Subcutaneous adipose tissue (tissue), 4 donors: ENCODE results near the gene DUS2. TPM values are rescaled to one million over a fixed set of nuclear protein-coding genes. Genes with fewer than 3 reads are reported as not detected.

Source experiments
- total RNA-seq, 4 donors: library from RNA; depleted of rRNA; stranded (reverse); fragments of >200 nt; gene quantifications; one replicate each; pipeline ENCODE4 v1.1.0, GENCODE V29; 2016
- TF ChIP-seq, protein P1 (sequence below): fragments of 450-650 bp; IDR thresholded peaks from one replicate; pipeline ENCODE4 v1.5.1; 2016; ENCODE audit warnings: low read depth, mild to moderate bottlenecking, control low read depth, antibody characterized with exemption, moderate library complexity

The DUS2 gene
- total RNA-seq, 4 donors from 2014 or later: 6.4 to 19.8 (median 9.8) TPM

DNA sequence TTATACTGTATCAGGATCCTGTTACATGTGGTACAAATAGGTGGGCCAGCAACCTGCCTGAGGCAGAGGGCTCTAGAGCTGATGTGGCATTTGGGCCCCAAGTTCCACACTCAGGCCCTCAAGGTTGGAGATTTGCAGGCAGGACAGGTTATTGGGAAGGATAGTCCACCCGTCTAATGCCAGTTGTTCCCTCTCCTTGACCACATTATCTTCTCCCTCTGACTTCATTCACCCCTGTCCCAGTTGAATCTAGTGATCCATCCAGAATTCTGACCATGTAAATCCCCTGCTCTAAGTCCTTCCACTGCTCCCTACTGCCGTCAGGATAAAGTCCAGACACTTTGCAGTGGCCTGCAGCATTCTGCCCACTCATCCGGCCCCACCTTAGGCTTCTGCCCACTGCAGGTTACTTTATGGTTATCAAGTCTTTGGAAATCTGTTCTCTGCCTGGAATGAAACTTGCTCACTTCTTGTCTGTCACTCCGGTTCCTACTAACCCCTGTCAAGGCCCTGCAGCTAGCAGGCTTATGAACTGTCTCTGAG, 60.2 kb downstream of the DUS2 start:
- TF ChIP-seq, protein P1, sequence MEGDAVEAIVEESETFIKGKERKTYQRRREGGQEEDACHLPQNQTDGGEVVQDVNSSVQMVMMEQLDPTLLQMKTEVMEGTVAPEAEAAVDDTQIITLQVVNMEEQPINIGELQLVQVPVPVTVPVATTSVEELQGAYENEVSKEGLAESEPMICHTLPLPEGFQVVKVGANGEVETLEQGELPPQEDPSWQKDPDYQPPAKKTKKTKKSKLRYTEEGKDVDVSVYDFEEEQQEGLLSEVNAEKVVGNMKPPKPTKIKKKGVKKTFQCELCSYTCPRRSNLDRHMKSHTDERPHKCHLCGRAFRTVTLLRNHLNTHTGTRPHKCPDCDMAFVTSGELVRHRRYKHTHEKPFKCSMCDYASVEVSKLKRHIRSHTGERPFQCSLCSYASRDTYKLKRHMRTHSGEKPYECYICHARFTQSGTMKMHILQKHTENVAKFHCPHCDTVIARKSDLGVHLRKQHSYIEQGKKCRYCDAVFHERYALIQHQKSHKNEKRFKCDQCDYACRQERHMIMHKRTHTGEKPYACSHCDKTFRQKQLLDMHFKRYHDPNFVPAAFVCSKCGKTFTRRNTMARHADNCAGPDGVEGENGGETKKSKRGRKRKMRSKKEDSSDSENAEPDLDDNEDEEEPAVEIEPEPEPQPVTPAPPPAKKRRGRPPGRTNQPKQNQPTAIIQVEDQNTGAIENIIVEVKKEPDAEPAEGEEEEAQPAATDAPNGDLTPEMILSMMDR: no peak

DNA sequence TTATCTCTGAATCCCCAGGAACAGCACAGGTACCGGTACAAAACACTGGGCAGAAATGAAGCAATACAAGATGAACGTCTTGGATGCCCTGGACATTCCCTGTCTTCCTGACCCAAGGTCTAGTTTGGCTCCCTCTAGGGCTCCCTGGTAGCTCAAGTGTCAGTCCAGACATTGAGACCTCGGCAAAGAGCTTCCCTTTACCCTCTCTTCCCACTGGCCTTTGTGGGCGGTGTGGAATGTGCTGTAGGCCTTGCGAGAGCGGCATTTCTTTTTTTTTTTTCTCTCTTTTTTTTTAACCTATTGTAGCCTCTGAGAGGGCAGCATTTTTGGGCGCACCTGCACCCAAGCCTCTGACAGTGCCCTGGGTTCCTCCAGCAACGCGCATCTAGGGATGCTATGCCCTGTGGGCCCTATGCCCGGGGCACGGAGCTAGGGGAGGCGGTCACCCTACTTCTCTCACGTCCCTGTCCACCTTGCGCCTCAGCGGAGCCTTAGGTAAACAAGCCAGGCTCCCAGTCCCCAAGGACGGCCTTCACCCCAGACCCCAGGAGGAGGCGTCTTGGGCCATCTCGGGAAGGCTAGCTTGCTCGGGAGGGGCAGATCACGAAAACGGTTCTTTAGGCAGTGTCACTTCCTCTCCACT, 60.9 kb downstream of the DUS2 start:
- TF ChIP-seq, protein P1: no peak

DNA sequence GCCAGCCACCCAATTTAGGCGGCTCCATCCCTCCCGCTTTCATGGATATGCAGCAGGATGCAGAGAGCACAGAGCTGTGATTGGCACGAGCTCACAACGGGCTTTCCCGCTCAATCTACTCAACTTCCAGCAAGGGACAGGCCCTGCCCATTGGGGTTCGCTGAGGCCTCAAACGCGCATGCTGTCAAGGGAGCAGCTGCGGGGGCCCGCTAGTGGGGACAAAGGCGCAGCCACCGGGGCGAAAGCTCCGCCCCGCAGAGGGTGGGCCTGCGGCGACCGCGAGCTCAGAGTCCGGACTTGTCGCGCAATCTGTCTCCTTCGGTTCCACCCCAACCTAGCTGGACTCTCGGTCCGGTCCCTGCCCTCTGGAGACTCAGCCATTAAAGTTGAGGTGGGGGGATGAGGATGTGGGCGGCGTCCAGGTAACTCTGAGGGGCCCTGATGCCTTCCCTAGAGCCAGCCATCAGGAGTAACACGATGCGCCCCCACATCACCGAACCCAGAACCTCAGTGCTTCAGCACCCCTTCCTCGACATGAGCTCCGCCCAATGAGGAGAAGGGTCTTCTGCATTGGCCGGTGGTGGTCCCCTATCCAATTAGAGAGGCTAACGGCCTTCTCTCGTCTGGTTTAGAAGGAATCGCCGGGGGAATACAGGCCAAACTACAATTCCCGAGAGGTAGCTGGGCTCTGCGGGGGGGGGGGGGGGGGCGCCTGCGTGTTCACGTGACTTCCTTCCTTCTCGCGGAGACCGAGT, 61.6 kb downstream of the DUS2 start:
- TF ChIP-seq, protein P1: no peak

DNA sequence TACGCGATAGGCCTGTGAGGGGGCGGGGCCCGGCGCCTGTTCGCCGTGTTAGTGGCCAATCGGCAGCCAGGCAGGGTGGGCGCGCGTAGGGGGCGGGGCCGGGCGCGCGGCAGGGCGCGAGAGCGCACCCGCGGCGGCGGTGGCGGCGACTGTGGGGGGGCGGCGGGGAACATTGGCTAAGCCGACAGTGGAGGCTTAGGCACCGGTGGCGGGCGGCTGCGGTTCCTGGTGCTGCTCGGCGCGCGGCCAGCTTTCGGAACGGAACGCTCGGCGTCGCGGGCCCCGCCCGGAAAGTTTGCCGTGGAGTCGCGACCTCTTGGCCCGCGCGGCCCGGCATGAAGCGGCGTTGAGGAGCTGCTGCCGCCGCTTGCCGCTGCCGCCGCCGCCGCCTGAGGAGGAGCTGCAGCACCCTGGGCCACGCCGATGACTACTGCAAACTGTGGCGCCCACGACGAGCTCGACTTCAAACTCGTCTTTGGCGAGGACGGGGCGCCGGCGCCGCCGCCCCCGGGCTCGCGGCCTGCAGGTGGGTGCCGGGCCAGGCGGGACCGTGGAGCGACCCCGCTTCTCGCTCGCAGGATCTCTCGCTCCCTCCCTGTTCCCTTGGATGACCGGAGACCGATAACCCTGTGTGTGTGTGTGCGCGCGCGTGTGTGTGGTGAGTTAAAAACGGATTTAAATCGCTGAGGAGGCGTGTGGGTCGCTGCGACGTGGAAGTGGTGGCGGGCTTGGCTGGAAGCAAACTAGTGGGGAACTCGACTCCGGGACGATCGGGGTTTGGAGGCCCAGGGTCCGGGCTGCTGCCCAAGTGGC, 62.4 kb downstream of the DUS2 start, which contains the start of gene NFATC3:
TSS of gene NFATC3 (plus strand) at position 112 of the 813 bp plus-strand sequence. CDS start at position 424, 312 bp downstream.
- TF ChIP-seq, protein P1: no peak

DNA sequence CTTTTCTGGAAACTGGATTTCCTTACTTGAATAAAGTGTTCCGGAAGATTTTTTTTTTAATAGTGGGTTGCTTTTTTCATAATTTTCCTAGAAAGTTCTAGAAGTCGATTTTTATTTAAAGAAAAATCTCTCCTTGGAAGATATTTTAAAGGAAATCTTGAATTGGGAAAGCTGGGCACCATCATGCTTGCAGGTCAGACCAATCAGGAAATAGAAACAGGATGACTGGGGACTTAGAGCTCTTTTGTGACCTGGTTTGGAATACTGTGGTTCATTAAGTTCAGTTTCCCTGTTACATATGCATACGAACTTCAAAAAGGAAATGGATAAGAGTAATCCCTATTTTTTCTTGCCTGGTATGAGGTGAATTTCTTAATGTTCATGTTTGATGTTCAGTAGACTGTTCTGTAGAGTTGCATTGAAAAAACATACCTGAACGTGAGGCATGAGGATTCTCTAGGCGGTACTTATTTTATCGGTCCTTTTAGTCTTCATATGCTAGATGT, 63.3 kb downstream of the DUS2 start:
- TF ChIP-seq, protein P1: no peak

DNA sequence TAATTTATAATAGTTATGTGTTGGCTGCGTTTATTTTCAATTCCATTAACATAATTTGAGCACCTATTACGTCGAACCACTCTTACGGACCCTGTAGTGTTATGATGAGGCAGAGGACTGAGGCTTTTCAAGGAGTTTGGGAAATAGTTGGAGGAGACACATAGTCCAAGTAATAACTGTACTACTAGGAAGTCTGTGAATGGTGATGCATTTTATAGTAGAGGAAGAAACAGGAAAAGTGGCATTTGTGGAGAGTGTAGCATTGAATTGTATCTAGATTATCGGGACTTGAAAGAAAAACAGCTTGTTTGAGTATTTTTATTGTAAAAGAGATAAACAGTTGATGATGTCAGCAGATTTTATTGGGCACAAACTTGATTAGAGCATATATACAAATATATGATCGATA, 63.8 kb downstream of the DUS2 start:
- TF ChIP-seq, protein P1: no peak
